GM18520 (cell line): ENCODE measurements around the gene ASAP2.

Experiments
- ATAC-seq: cut with Tn5 transposase; IDR thresholded peaks from one replicate; pipeline ENCODE4 v1.9.1; 2021; ENCODE audit not compliant: unreplicated experiment

ASAP2 gene

DNA sequence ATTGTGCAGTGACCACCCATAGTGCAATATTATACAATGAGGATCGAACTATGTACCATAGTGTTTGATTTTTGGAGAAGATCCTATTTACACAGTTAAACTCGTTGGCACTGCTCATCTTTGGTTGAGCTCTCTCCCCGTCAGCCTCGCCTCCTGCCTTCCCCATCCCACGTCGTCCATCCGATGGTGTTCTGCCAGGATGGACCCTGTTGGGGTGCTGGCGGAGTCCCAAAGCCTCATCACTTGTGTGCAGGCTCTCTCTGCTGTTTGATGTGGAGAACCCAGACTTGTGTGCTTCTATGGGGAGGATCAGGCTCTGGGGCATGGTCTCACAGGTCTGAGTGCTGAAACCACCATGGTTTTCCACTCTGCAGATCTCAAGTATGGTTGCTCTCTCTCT lies 131.3 kb downstream of the ASAP2 start:
- ATAC-seq, result no peak

DNA sequence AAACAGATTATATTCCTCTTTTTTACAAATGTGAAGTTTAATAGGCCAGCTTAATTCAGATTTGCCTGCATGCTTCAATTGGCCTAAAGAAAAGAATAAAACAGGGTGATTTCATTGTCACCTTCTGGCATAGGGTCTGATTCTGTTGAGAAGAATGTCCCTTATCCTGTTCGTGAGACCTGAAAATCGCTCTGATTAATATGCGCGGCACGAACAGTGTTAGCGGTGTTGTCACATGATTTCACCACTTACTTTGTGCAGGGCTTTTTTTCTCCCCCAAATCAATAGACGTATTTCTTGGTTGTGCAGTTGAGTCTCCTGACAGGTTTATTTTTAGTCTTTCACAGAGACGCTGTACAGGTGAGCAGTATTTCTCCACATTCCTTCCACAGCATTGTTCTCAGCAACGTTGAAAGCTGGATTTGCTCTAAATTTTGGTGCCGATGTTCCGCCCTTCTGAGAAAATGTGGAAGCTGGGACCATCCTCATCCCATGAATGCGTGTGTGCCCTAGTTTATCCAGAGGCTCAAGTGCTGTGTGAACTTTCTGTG lies 134.8 kb downstream of the ASAP2 start:
- ATAC-seq, result no peak

DNA sequence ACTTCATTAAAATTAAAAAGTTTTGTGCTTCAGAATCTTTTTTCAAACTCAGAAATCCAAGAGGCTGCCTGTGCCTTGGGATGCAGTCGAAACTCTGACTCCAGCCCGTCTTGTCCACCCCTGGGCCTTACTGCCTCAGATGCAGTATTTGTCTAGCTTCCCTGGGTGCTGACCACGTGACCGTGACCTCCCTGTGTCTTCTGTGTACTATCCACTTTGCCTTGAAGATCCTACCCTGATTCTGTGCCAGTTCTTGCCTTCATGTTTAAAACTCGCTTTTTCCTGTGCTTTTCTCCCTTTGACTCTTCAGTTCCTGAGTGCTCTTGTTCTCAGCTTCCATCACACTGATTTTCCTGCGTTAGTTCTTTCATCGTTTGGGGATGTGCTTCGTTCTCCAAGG lies 136.0 kb downstream of the ASAP2 start:
- no peak for ATAC-seq

DNA sequence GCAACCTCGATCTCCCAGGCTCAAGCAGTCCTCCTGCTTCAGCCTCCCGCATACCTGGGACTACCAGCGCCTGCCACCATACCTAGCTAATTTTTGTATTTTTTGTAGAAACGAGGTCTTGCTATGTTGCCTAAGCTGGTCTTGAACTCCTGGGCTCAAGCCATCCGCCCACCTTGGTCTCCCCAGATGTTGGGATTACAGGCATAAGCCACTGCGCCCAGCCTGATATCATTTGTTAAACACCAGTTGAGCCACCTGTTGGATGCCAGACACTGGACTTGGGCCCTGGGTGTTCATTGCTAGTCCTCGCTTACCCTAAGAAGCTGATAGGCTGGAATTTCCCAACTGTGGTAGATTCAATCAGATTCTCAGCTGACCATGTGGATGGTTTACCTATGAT lies 136.9 kb downstream of the ASAP2 start:
- no peak for ATAC-seq

DNA sequence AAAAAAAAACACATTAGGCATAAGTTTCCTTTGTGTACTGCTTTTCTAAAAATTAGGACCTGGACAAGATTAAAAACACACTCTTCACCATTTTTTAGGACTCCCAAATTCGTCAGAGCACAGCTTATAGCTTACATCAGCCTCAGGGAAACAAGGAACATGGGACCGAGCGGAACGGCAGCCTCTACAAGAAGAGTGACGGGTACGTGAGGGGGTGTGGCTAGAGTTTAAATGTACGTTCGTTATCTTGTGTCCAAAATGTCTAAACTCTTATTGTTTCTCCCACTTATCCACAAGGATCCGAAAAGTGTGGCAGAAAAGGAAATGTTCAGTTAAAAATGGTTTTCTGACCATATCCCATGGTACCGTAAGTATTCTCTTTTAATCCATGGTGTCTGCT lies 137.8 kb downstream of the ASAP2 start:
- ATAC-seq, result no peak

DNA sequence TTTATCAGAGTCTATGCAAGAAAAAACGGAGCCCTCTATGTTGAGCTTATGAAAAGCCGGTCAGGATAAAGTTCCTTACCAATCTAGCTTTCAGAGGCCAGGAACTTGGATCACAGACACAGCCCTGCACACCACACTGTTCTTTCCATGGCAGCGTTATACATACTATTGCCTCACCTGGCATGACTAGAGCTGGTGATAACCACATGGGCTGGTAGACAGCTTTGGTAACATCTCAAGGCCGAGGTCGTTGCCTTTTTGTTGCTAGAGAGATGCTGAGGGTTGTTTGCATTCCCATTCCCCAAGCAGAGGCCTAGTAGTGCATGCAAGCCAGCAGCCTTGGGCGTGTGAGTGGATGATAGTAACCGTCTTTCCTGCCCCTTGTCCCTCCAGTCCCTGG lies 138.7 kb downstream of the ASAP2 start:
- ATAC-seq, result no peak

DNA sequence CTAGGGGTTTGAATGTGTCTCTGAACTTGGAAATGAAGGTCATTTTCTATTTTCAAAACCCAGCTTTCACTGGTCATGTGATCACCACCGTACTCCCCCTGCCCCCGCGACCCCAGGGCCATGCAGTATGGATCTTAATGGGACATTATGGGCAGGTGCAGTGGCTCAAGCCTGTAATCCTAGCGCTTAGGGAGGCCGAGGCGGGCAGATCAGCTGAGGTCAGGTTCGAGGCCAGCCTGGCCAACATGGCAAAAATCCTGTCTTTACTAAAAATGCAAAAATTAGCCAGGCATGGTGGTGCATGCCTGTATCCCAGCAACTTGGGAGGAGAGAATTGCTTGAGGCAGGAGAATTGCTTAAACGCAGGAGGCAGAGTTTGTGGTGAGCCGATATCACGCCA lies 139.4 kb downstream of the ASAP2 start:
- no peak for ATAC-seq

DNA sequence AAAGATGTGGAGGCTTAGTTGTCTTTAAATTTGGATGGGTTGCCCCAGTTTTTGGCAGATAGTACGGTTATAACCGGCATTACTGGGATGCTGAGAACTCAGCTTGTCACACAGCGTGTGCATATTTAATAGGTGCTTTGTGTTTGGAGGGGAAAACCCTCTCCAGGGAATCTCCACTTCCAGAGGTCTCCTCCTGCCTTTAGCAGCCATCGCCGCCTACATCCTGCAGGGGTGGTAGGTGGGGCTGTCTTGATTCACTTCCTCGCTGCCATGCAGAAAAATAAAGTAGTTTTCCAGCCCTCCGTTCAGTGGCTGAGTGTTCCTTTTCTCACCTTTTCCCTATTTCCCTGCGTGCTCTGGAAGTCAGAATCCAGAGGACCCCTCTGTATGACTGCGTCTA lies 140.3 kb downstream of the ASAP2 start:
- no peak for ATAC-seq

DNA sequence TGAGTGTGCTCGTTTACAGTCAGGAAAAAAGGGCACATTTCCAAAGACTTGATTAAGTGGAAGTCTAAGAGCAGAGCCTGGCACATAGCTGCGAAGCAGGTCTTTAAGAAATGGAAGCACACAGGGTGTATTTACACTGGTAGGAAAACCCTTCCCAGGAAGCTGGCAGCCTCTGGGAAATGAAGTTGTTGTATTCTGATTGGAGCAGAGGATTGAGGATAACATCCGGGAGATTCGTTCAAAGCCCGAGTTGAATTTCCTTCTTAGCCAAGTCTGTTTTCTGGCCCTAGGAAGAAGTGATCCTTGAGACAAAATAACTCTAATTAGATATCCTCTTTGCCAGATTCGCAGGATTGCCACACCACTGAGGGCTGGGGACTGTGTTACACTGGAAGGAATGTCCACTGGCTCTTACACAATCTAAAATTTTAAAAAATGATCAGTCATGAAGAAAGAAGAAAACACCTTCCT lies 140.8 kb downstream of the ASAP2 start:
- no peak for ATAC-seq

DNA sequence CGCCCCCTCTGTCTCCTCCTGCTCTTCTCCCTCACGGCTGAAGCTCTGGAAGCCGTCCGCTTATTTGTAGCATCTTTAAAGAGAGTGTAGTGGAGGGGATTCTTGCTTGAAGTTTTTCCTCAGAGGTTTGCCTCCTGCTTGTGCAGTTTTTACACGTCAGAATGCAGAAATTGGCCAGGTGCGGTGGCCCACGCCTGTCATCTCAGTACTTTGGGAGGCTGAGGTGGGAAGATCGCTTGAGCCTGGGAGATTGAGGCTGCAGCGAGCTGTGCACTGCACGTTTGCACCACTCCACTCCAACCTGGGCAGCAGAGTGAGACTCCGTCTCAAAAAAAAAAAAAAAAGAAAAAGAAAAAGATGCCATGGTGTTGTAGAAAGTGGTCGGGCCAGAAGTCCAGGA lies 147.7 kb downstream of the ASAP2 start:
- no peak for ATAC-seq

DNA sequence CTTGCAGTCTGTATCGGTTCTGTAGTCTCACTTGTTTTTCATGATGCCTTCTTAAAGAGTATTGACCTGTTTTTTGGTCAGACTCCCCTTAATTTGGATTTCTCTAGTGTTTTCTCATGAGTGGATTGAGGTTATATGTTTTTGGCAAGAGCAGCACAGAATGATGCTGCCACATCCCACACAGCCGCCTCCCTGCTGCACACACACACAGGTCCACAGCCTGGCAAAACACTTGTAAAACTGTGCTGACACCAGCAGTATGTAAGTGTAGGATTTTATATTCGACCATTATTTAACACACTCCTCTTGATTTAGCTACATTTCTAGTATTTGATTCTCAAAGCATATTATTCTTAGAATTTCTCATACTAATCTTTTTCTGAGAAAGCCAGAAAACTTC lies 148.7 kb downstream of the ASAP2 start:
- no peak for ATAC-seq

DNA sequence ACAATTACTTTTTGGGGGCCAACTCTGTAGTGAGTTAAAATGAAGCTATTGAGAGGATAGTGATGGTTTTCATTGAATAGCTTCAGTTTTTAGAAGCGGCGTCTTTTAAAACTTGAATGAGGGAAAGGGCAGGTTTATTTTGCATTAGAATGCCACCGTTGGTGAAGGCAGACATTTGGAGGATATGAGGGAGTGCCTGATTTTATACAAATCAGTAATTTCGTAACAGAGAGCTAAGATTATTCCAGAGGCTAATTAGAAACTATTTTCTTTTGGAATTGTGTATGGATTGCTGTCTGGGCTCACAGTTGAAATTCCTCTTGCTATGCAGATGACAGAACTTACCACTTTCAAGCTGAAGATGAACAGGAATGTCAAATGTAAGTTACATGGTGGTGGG lies 149.1 kb downstream of the ASAP2 start:
- no peak for ATAC-seq

DNA sequence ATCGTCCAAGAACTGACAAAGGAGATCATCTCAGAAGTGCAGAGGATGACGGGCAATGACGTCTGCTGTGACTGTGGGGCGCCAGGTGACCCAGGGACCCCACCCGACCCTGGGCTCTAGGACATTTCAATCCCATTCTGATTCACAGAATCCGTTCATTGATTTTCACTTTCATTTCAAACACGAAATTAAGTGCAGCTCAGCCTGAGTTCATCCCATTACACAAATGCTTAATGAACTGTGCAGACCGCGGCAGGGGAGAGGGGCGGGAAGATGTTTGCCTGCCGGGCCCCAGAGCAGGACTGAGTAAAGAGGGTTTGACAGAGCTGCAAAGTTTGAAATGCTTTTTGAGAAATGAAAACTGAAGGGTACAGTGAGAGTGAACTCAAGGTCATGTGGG lies 149.6 kb downstream of the ASAP2 start:
- no peak for ATAC-seq

DNA sequence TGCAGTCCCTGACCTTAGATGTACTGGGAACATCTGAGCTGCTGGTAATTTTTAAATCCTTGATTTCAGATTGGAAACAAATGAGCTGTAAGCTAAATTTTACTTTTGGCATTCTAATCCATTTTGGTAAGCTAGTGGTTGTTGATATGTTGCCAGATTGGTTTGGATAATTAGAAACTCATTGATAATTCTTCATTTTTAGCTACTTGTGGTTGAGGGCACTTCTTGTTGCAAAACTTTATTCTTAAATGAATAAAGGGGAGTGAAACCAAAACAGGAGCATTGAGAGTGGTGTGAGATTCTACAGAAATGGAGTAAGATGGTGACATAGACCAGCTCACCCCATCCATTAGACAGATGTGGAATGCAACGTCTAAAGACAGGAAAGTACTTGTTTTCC lies 152.2 kb downstream of the ASAP2 start:
- no peak for ATAC-seq

DNA sequence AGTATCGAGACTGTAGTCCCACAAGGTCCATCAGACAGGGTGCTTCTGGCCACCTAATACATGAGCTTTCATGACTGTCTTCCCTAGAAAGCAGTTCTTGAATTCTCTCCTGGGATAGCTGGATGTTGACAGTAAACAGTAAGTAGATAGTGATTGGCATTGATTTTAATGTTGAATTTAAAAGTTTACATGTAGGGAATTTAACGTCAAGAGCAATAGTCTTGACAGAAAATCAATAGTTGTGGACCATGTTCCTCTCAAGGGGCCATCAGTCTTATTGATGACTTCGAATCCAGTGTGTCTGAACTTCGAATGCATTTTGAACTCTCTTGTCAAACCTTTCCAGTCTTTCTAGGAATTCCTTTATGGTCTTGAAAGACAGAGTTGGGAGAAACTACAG lies 152.9 kb downstream of the ASAP2 start:
- ATAC-seq, result no peak

DNA sequence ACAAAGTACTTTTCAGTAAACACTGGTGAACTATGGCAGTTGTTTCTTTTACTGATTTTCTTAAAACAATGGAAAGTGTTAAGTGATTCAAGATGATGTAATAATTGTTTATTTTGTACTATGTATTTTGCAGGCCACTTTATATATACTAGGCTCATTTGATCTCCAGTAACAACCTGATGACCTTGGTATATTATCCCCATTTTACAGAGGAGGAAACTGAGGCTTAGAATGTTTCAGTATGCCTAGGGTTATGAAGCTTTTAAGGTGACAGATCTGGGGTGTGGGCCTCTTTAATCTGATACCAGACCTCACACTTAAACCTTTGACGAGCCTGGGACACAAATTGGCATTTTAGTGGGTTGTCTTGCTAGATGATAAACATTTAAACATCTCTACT lies 153.5 kb downstream of the ASAP2 start:
- ATAC-seq, result no peak

DNA sequence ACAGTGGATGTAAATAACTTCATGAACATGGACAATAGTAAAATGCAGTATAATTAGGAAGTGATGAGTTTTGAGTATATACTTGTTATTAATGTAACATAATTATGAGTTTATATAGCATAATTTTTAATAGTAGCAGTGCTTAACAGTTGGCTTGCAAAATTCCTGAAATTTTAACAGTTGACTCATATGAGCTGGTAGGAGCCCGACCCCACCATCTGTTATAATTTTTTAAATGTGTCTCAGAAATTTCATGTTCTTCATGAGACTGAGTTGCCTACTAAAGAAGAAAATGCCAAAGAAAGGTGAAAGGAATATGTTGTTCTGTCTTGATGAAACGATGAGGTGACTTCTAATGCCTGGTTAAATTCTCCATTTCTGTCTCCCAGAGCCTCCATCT lies 154.1 kb downstream of the ASAP2 start:
- ATAC-seq, result no peak

DNA sequence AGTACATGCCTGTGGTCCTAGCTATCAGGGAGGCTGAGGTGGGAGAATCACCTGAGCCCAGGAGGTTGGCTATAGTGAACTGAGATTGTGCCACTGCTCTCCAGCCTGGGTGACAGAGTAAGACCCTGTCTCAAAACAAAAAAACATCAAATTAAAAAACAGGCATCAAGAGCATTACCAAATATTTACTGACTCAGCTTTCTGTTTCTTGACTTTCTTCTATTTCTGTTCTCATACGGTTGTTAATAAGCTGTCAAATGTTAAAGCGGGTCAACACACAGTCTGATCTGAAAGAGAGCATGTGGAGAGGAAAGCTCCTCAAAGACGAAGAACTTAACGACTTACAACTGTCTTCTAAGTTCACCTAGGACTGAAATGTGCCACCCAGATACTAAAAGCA lies 157.8 kb downstream of the ASAP2 start:
- ATAC-seq, result no peak

DNA sequence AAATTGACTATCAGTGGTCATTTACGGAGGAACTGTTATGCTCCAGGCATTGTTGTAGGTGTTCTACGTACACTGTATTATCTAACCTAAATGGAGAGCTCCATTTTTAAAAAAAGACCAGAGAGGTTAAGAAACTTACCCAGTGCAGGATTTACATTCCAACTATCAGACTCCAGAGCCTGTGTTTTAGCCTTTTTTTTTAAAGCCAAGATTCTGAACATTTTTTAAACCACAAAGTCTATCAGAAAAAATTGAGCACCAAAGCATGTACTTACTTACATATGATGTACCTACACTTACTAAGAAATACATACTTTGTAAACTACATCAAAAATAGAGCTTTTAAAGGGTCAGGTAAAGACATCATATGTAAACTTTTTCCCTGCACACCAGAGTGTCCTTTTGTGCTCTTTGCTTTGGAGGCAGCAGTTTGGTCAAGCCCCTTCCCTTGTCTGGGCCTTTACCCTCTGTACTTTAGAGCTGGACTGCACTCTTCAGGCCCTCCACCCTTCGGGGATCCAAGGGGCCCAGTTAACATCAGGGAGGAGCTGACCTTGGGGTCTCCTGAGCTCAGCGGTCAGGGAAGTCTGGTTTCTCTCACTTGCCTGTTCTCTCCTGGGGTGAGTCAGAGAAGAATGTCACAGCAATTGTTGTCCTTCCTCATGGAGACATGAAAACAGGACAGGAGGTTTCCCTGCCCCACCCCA lies 158.3 kb downstream of the ASAP2 start:
- no peak for ATAC-seq

DNA sequence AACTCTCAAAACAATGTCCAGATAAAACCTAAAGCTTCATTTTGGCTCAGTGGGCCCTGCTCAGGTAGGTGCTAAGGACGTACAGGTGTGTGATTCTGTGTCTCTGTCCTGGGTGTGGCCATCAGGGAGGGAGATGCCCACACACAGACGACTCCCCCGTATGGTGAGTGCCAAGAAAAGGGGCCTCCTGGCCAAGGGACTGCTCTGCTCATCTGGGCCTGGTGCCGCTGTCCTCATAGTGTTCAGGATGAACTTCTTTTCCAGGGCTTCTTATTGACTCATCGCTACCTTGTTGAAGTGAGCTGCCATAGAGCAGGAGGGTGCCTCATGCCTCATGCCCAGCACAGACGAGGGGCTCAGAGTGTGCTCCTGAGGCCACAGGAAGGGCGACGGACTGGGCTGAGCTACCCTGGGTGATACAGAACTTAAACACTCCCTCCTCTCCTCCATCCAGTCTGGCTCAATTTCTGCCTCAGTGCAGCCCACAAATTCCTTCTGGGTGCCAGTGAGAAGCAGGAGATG lies 158.9 kb downstream of the ASAP2 start:
- ATAC-seq, result no peak

DNA sequence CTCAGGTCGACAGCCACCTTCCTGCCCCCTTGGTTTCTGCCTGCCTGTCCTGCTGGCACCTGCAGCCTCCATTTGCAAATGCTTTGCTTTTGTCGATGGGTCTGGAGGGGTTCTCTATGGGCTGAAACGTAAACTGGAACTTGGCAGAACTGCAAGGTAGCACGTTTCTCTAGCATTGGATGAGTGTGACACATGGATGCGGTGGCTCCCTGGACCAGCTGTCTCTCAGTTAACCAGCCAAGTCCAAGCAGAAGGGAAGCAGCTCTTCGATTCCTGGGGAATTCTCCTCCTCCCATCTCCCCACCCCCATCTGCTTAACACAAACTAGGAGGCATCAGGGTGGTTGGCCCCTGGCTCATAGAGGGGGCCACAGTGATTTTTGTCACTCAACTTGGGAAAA lies 159.4 kb downstream of the ASAP2 start:
- no peak for ATAC-seq

DNA sequence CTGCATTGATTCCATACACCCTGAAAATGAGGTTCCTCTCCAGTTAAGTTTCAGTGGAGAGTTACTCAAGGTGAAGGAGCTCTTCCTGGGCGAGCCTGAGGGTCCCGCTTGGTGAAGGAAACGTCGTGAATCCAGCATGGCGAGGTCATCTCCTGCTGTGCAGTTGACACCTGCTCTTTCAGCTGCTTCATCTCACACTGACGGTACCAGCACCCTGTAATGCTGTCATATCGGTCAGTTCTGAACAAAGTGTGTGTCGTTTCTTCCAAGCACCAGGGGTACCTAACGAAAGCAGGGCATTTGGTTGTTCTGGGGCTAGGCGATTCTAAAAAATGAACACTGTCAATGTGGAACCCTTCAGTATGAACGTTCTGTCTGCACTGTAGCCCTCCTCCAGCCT lies 164.1 kb downstream of the ASAP2 start:
- ATAC-seq, result no peak

DNA sequence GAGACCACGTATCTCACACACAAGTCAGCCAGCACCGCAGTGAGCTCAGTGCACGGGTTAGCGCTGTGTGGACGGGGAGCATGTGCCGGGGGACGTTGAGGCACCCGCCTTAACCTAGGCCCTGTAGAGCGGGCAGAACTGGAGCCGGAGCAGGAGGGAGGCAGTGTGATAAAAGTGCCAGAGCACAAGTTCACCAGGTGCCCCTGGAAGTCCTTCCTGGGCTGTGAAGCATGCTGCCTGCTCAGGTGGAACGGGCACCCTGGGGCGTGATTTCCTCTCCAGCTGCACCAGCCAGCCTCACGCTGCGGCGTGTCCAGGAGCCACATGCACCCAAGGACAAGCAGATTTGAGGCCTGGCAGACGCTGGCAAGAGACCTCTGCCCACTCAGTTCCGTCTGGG lies 166.4 kb downstream of the ASAP2 start:
- ATAC-seq, result no peak
